HG02798 (cell line): ENCODE measurements around the gene ADAR.

Experiments used
- ATAC-seq: cut with Tn5 transposase; IDR thresholded peaks from one replicate; pipeline ENCODE4 v1.9.1; 2021; ENCODE audit warnings: mild to moderate bottlenecking; ENCODE audit not compliant: unreplicated experiment, poor library complexity

The ADAR gene

GRCh38 chr1:154589780-154590179, 18.2 kb downstream of the ADAR start:
- no peak for ATAC-seq

DNA sequence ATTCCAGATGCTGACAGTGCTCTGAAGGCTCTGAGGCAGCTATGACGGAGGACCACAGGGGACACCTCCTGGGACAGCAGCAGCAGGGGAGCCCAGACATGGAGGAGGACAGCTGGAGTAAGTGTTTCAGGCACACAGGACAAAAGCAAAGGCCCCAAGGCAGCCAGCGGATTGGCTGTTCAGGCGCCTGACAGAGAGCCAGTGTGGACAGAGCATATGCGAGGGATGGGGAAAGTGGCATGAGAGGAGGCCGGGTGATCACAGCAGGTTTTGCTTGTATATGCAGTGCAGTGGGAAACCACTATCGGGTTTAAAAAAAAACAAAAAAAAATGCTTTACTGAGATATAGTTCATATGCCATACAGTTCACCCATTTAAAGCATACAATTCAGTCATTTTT, 21.3 kb downstream of the ADAR start:
- no peak for ATAC-seq

DNA sequence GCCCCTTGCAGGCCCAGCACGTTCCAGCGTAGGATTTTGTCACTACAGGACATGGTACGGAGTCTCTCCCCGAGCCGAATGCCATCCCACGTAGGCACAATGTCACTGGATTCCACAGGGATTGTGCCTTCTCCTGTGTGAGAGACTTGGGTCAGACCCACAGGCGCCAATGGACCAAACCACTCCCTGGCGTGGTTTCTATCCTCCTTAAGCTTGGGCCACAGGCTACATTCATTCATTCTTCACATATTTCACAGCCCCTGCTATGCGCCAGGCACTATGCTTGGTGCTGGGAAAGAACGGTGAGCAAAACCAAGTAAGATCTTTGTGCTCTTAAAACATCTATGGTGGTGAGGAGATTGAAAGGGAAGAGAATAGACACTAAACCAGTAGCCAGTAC, 21.8 kb downstream of the ADAR start:
- no peak for ATAC-seq

DNA sequence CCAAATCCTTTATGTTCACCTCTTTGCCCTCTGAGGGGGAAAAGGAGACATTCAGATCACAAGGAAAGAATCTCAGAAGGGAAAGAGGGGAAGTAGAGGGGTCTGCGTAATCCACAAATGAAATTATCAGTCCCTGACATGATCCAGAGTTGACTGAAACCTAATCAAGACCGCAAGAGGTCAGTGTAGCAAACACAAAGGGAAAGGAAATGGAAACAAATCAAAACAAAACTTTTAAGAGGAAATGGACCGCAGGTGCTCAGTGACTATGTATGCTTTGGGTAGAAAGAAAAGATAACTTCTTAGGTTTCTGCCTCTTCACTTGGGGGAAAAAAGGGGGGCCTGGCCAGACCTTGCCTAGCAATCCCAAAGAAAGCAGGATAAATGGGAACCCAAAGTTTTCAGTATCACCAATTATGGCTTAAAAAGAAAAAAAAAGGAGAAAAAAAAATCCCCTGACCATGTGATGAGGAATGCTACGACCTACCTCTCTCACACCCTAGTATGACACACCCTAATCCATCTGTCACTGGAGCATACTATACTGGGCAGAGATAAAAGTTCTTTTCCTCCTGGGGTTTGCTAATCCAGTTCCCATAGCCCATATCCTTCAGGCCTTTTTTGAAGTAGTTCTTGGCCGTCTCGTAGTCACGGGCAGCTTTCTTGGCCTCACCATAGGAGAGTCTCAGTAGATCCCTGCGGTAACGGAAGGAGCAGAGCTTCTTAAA, 23.6 kb downstream of the ADAR start:
- ATAC-seq, result no peak

DNA sequence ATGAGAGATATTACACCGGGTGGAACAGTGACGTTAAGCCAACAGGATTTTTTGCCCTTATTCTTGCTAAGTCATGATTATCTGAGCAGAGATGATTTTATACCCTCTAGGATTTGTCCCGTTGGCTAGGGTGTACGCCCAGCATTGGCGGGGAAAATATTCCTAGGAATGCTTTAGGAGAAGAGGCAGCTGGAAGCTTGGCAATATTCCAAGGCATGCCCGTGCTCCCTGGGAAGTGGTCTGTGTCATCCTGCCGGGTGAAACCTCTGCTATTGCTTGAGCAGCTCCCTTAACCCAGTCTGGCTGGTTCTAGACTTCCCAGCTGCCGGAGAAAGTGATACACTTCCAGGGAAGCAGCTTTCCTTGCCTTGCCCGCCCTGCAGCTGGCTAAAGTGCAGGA, 24.2 kb downstream of the ADAR start:
- ATAC-seq, result no peak

DNA sequence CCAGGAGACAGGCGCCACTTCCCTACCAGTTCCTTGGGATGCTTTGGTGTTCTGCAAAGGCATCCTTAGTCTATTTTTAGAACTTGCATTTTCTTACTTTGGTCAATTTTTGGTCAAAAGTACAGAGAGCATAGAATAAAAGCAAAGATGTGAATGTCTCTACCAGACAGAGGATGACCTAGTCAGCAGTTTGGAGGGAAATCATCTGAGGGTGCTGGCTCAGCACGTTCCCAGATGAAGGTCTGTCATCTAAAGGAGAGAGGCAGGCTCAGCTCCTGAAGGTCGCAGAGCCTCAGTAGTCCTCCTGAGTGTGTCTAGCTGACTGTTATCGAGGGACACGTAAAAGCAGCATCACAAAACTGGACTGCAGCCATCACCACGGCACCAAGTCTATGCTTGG, 25.1 kb downstream of the ADAR start:
- no peak for ATAC-seq

- no peak for ATAC-seq
These were observed 26.2 kb downstream of the ADAR start for GRCh38 chr1:154581766-154582165.

GRCh38 chr1:154579374-154579773, 28.6 kb downstream of the ADAR start:
- no peak for ATAC-seq

DNA sequence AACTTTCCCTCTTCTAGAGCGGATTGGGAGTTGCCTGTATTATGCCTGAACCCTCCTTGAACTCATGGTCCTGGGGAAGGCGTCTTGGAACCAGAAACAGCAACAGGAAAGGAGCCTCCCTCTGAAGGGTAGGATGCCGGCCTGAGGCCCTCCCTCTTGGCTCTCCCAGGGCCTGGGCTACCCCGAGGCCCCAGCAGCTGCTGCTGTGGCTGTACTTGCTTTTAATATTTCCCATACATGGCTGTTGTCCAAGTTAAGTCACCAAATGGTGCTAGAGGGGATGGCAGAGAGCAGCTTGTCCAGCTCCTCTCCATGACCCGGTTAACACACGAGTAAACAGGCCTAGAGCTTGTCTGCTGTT, 29.9 kb downstream of the ADAR start:
- ATAC-seq, result no peak

- no peak for ATAC-seq
These were observed 30.5 kb downstream of the ADAR start for GRCh38 chr1:154577346-154578057.

DNA sequence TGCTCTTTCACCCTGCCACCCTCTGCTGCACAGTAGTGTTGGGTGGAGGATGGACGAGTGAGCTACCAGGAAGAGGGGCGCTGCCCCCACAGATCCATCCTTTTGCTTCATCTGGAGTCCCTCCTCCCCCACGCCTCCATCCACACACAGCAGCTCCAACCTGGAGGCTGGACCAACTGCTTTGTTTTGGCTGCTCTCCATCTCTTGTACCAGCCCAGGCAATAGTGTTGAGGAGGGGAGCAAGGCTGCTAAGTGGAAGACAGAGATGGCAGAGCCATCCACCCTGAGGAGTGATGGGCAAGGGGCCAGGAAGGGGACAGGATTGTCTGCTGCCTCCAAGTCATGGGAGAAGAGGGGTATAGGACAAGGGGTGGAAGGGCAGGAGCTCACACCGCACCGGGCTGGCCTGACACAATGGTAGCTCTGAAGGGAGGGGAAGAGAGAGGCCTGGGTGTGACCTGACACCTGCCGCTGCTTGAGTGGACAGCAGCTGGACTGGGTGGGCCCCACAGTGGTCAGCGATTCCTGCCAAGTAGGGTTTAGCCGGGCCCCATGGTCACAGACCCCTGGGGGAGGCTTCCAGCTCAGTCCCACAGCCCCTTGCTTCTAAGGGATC, 31.9 kb downstream of the ADAR start:
- no peak for ATAC-seq

- no peak for ATAC-seq
These were observed 32.6 kb downstream of the ADAR start for GRCh38 chr1:154575147-154575927.

DNA sequence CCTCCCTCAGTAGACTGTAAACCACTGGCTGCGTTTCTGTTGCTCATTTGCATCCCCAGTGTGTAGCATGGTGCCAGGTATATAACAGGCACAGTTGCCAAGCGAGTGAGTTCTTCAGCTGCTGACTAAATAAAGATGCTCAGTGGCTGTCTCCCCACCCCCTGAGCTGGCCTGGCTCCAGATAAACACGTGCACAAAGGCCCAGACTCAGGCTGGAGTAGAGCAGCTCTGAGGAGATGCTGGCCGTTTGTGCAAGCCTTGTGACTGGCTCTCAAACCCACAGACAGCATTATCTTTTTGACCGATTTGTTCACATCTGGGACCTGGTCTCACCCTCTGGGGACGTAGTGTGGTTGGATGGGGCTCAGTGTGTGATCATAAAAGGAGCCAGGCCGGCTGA, 33.3 kb downstream of the ADAR start:
- no peak for ATAC-seq

DNA sequence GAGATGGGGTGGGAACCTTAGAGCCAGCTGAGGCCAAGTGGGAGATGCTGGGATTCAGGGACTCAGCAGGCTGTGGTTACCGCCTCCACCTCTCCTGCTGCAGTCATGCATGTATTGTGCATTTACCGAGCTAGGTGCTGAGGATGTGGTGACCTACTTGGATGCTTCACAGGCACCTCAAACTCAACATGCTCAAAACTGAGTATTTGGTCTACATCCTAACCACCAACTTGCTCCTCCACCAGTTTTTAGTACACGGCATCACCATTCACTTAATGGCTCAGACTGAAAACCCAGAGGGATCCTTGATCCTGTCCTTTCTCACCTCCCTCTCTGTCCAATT, 34.8 kb downstream of the ADAR start:
- no peak for ATAC-seq

DNA sequence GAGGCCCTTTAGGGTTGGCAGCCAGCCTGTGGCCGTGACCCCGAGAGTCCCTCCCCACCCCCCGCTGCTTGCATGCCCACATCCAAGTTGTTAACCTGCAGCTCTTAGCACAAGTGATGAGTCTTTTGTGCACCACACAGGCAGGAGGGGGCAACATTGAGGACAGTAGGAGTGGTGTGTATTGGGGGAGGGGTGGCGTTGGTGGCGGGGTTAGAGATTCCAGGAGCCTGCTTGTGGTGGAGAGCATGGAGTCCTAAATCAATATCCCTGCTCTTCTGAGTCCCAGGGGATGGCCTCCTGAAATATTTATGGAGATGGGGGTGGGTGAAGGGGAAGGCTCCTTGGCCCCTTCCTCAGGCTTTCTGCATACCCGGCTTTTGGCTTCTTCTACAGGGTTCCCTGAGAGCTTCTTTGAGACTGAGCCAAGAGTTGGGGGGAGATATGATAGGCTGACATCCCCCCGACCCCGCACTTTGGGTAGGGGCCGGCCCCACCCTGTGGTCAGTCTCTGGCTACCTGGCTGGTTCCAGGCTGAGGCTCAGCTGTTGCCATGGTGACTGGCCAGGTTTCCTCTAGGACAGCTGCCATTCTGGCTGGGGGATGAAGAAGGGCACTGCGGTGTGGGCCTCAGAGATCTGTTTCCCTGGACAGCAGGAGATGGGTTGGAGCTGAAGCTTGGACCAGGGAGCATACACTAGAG, 35.4 kb downstream of the ADAR start:
- no peak for ATAC-seq

- ATAC-seq, result no peak
These were observed 36.1 kb downstream of the ADAR start for GRCh38 chr1:154571964-154572288.

- no peak for ATAC-seq
These were observed 36.6 kb downstream of the ADAR start for GRCh38 chr1:154571244-154571963.

DNA sequence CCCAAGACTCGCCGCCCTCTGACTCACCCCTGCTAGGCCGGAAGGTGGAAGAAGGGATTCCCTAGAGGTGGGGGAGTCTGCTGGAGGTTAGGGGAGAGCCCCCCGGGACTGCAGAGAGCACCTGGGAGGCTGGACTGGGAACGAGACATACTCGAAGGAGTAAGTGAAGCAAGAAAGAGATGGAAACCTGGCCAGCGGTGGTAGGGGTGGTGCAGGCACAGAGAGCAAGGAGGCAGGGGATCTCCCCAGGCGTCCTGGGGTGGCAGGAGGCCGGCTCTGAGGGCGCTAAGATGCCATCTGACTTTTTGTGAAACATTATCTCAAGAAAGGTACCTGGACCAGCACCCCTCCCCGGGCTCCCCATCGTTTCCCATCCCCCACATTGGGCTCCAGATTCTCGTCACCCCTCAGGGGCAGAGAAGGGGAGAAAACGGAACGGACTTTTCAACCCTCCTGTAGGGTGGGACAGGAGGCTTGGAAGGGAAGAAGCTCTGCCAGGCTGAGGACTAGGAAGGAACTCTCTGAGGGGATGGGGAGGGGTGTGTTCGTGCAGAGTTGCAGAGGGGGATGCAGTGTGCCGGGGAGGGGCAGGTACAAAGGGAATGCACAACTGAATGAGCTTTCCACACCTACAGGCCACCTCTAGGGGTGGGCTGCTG, 39.7 kb downstream of the ADAR start:
- no peak for ATAC-seq

GRCh38 chr1:154567386-154568156, 40.4 kb downstream of the ADAR start, which contains the start of gene CHRNB2:
TSS of gene CHRNB2 (plus strand) at chr1:154567778. CDS start at chr1:154568045, 267 bp downstream.
- peak; percentile 78 for ATAC-seq
